Stomach (tissue), 9 donors: ENCODE measurements around the gene NSRP1. TPM values are rescaled to one million over a fixed set of nuclear protein-coding genes. Genes with fewer than 3 reads are reported as not detected.
A peak's percentile ranks its signal among the peaks of the same experiment; 100 is the strongest.
"Not testable (repeated sequence)": the region's sequence is repeated elsewhere in the genome, so short reads cannot be mapped to it uniquely, and the experiment has no call there.

Source experiments
- DNase-seq, 2 donors: peaks; one replicate each; pipeline versions ENCODE4 v3.0.0 to v3.0.0-alpha.2; 2013 to 2019
- H3K27ac ChIP-seq, 5 donors: fragments of 200-600 bp in 4 of 5; sonication (generic) in 4 of 5; one replicate each; pipeline ENCODE4 v1.5.1; 2013 to 2019; ENCODE audit warnings: mild to moderate bottlenecking in 1 of 5, moderate library complexity in 1 of 5
- H3K27me3 ChIP-seq, 3 donors: fragments of 200-600 bp; sonication (generic); one replicate each; pipeline ENCODE4 v1.5.1; 2017 to 2019; ENCODE audit warnings: mixed run types in 1 of 3
- H3K36me3 ChIP-seq, 4 donors: fragments of 200-600 bp; sonication (generic); 1 replicate in 3 of 4; 2 replicates in 1 of 4; pipeline ENCODE4 v1.5.1; 2016 to 2019
- H3K4me1 ChIP-seq, 4 donors: fragments of 200-600 bp; sonication (generic); one replicate each; pipeline ENCODE4 v1.5.1; 2016 to 2019
- H3K4me3 ChIP-seq, 4 donors: fragments of 200-600 bp; sonication (generic) in 3 of 4; one replicate each; pipeline ENCODE4 v1.5.1; 2016 to 2019; ENCODE audit warnings: mild to moderate bottlenecking in 1 of 4
- H3K9me3 ChIP-seq, 4 donors: fragments of 200-600 bp; sonication (generic); one replicate each; pipeline ENCODE4 v1.5.1; 2016 to 2019
- CTCF ChIP-seq, 7 experiments: fragments of 450-650 bp in 4 of 7; fragments of 200-600 bp in 3 of 7; sonication (generic) in 3 of 7; IDR thresholded peaks; one replicate each; pipeline ENCODE4 v1.5.1; 2016 to 2019; ENCODE audit warnings: antibody characterized with exemption in 7 of 7, control low read depth in 2 of 7, mild to moderate bottlenecking in 1 of 7
- EP300 ChIP-seq: sonication (generic); formaldehyde crosslinking; IDR thresholded peaks from one replicate; pipeline ENCODE4 v1.6.1; 2017; ENCODE audit warnings: antibody characterized with exemption
- POLR2A ChIP-seq, 4 donors: fragments of 450-650 bp; IDR thresholded peaks; one replicate each; pipeline ENCODE4 v1.6.1; 2016; ENCODE audit warnings: antibody characterized with exemption in 4 of 4, control low read depth in 2 of 4, mild to moderate bottlenecking in 1 of 4, moderate library complexity in 1 of 4
- POLR2AphosphoS5 ChIP-seq, 3 donors: sonication (generic); formaldehyde crosslinking; IDR thresholded peaks; one replicate each; pipeline ENCODE4 v1.6.1; 2016; ENCODE audit warnings: antibody characterized with exemption in 3 of 3
- whole genome bisulfite sequencing, 5 donors: extraction: QIAGEN DNeasy Blood & Tissue Kit in 3 of 5; methylation state at CpG; one replicate each; pipeline versions ENCODE4 v1.1.5 to v1.1.7; 2013 to 2018; 5-methylcytosine and 5-hydroxymethylcytosine counted together
- intact Hi-C: fragments of 100-400 bp; cut with DNase I; formaldehyde crosslinking; loops from one replicate; pipeline ENCODE4 v1.15.1; 2023; ENCODE audit warnings: low total_unique reads
- polyA plus RNA-seq, 3 donors: library from polyadenylated mRNA; stranded (reverse); fragments of 200-250 nt; gene quantifications; one replicate each; pipeline ENCODE4 v1.2.3, GENCODE V29; 2013
- total RNA-seq, 5 donors: library from RNA; depleted of rRNA; stranded (reverse); fragments of >200 nt; gene quantifications; one replicate each; pipeline versions ENCODE4 v1.1.0 to v1.2.3, GENCODE V29; 2014 to 2016
- donor health status: healthy with polysubstance abuse.
- donor health status: Bipolar disorder and iron deficiency.
- donor health status: healthy.

Gene NSRP1
- total and polyA plus RNA-seq, 8 donors, result 5.4 to 110 (median 26.9) TPM

DNA sequence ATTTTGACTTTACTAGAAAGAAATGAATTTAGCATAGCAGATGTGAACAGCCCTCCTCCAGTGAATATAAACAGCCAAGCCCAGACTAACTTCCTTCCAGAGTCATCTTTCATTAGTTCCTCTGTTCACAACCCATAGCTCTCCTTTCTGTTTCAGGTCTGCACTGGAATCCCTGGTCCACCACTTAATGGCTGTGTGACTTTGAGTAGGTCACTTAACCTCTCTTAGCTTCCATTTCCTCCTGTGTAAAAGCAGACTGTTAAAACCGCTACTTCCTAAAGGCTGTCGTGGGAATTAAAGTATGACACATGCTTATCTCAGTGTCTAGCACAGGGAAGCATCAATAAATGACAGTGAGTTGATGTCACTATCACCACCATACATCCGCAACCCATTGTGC, 111.4 kb downstream of the NSRP1 start:
- no peak overlapping the region for H3K27ac ChIP-seq
- DNase-seq, result no peak
- TF ChIP-seq CTCF (IDR thresholded peaks at IDR 0.05) (no peak), EP300 (no peak), POLR2A (IDR thresholded peaks at IDR 0.05) (no peak), POLR2AphosphoS5 (IDR thresholded peaks at IDR 0.05) (no peak)
- no peaks in the 10 kb centered on the region for H3K9me3 ChIP-seq
- no peaks in the 10 kb centered on the region for H3K36me3 ChIP-seq
- intact Hi-C loops, result no loop called here
- no peak overlapping the region for H3K4me3 ChIP-seq
- H3K4me1 ChIP-seq, result no peaks in the 10 kb centered on the region
- 81 to 92% (median 87%) methylated on average over 3 of the region's 3 CpGs for WGBS, 5 donors
- H3K27me3 ChIP-seq, result peaks cover 0 to 7% (median 0%) of the 10 kb centered on the region in 3 donors

DNA sequence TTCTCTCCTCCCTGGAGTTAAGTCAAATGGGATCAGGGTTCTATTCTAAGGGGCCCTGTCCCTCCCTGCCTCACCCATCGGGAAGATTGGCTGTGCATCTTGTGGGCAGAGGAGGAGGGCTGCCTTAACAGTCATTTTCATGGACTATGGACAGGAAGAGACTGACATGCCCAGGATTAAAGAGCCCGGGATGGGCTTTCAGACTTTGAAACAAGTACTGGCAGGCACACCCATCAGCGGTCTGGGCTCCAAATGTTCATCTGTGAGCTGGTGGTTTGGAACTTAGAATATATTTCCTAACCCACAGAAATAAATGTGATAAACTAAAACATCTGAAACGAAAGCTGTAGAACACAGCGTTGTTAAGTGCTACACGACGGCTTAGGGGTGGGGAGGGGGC, 112.4 kb downstream of the NSRP1 start:
- H3K4me3 ChIP-seq, result no peak overlapping the region
- H3K27ac ChIP-seq, result no peak overlapping the region
- peaks cover 0 to 17% (median 0%) of the 10 kb centered on the region in 3 donors for H3K27me3 ChIP-seq
- 60 to 78% (median 66%) methylated on average over 6 to 7 of the region's 7 CpGs for WGBS, 5 donors
- intact Hi-C loops, result no loop called here
- no peaks in the 10 kb centered on the region for H3K9me3 ChIP-seq
- no peaks in the 10 kb centered on the region for H3K36me3 ChIP-seq
- TF ChIP-seq POLR2AphosphoS5 (IDR thresholded peaks at IDR 0.05) (no peak), EP300 (no peak), CTCF (IDR thresholded peaks at IDR 0.05) (no peak), POLR2A (IDR thresholded peaks at IDR 0.05) (no peak)
- DNase-seq, result no peak
- H3K4me1 ChIP-seq, result no peaks in the 10 kb centered on the region

GRCh38 chr17:30230009-30230408, 113.4 kb downstream of the NSRP1 start:
- H3K27ac ChIP-seq, H3K36me3 ChIP-seq, DNase-seq, intact Hi-C loops, H3K9me3 ChIP-seq, H3K4me3 ChIP-seq, H3K4me1 ChIP-seq: not testable (repeated sequence)
- peaks cover 0 to 20% (median 0%) of the 10 kb centered on the region in 3 donors for H3K27me3 ChIP-seq
- WGBS, 5 donors, result 58 to 81% (median 64%) methylated on average over 1 of the region's 1 CpG

DNA sequence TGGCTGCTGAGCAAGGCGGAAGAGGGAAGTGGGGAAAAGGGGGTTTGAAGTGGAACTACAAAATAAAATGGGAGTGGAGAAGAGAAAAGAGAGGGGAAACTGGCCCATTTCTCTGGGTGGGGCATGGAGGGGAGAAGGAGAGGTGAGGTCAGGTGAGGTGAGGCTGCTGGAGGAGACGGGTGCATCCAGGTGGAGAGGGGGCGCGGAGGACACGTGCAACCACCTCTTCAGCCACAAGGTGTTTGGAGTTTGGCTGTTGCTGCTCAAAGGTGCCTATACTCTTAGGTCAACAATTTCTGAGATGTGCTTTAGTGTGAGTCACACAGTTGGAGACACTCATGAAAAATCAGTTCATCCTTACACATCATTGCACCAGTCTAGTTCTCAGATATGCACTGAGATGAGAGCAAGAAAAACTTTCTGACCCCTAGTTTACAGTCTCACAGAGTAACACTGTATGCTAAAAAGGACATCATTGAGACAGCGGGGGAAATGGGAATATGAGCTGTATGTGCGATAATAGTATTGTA, 114.0 kb downstream of the NSRP1 start:
- Histone ChIP-seq H3K27ac (no peak overlapping the region), H3K36me3 (no peaks in the 10 kb centered on the region), H3K4me1 (peaks cover 5 to 10% (median 9%) of the 10 kb centered on the region in 4 donors), H3K4me3 (no peak overlapping the region), H3K27me3 (peaks cover 0 to 27% (median 6%) of the 10 kb centered on the region in 3 donors), H3K9me3 (no peaks in the 10 kb centered on the region)
- no peak for DNase-seq
- intact Hi-C loops, result no loop called here
- TF ChIP-seq POLR2AphosphoS5 (IDR thresholded peaks at IDR 0.05) (no peak), POLR2A (IDR thresholded peaks at IDR 0.05) (no peak), EP300 (no peak), CTCF (IDR thresholded peaks at IDR 0.05) (no peak)
- 86 to 93% (median 88%) methylated on average over 7 of the region's 7 CpGs for WGBS, 5 donors

GRCh38 chr17:30232015-30232823, 115.6 kb downstream of the NSRP1 start:
- H3K4me3 ChIP-seq, result no peak overlapping the region
- intact Hi-C loops, result no loop called here
- no peak for TF ChIP-seq CTCF (IDR thresholded peaks at IDR 0.05)
- no peak for TF ChIP-seq POLR2AphosphoS5 (IDR thresholded peaks at IDR 0.05)
- no peak for TF ChIP-seq POLR2A (IDR thresholded peaks at IDR 0.05)
- no peak for TF ChIP-seq EP300
- peaks cover 17 to 26% (median 25%) of the 10 kb centered on the region in 4 donors for H3K4me1 ChIP-seq
- peak in 1 of 2 donors; percentile 44 for DNase-seq
- H3K9me3 ChIP-seq, result no peaks in the 10 kb centered on the region
- H3K27ac ChIP-seq, result no peak overlapping the region
- no peaks in the 10 kb centered on the region for H3K36me3 ChIP-seq
- WGBS, 5 donors, result 52 to 68% (median 59%) methylated on average over 10 of the region's 10 CpGs
- H3K27me3 ChIP-seq, result peaks cover 0 to 42% (median 20%) of the 10 kb centered on the region in 3 donors
